HepG2 (cell line): ENCODE data around the gene TCF3. TPM values are rescaled to one million over a fixed set of nuclear protein-coding genes. Genes with fewer than 3 reads are reported as not detected.
A peak's percentile ranks its signal among the peaks of the same experiment; 100 is the strongest.

Experiments used
- ATAC-seq: fragments of 200-7000 bp; cut with Tn5 transposase; 3 replicates; pipeline ENCODE4 v1.9.1; 2020; ENCODE audit warnings: mild to moderate bottlenecking, moderate library complexity
- BruUV-seq: library from RNA; stranded (reverse); fragments of 400-500 nt; replicated peaks from 2 replicates; lab custom pipeline; 2021; lab: Mats Ljungman, UMichigan
- CTCF ChIA-PET: fragments of 300-600 bp; formaldehyde crosslinking; extraction: SDS; loops from one replicate; lab custom pipeline; 2021; ENCODE audit warnings: low total read pairs, inconsistent platforms, low intra/inter-chr PET ratio; lab: Yijun Ruan, JAX
- POLR2A ChIA-PET: fragments of 350-600 bp; sonication (Branson Sonifier 250); formaldehyde crosslinking; loops from one replicate; lab custom pipeline; 2020; ENCODE audit warnings: antibody characterized with exemption, inconsistent platforms; lab: Yijun Ruan, JAX
- DNase-seq: peaks from one replicate; pipeline ENCODE4 v3.0.0-alpha.2; 2015; ENCODE audit warnings: low spot score
- FAIRE-seq: peaks from 3 replicates; lab custom pipeline; 2011; peaks lifted over from hg19 to GRCh38; lab: Jason Lieb, UNC
- H2AFZ ChIP-seq: one replicate; pipeline ENCODE4 v1.6.1; 2011; ENCODE audit warnings: low read length, inconsistent platforms
- H3K27ac ChIP-seq: fragments of 300-600 bp; 3 replicates; pipeline ENCODE4 v1.8.0; 2011; ENCODE audit warnings: mixed run types, mild to moderate bottlenecking, mixed read lengths, low read length, inconsistent platforms; ENCODE audit not compliant: insufficient read depth; ENCODE audit errors: extremely low read length
- H3K27me3 ChIP-seq, 2 experiments: fragments of 200-600 bp in 1 of 2; 2 replicates in 1 of 2; 3 replicates in 1 of 2; pipeline versions ENCODE4 v1.6.0 to v1.8.0; 2011; ENCODE audit warnings: low read length in 2 of 2, mild to moderate bottlenecking in 2 of 2, moderate library complexity in 2 of 2, inconsistent platforms in 1 of 2; ENCODE audit not compliant: insufficient read depth in 2 of 2, control insufficient read depth in 1 of 2
- H3K36me3 ChIP-seq, 2 experiments: fragments of 200-600 bp in 1 of 2; replicated peaks in 1 of 2; 2 replicates in 1 of 2; 3 replicates in 1 of 2; pipeline versions ENCODE4 v1.5.1 to v1.8.0; 2011; ENCODE audit warnings: low read length in 2 of 2, inconsistent platforms in 1 of 2; ENCODE audit not compliant: insufficient read depth in 2 of 2, control insufficient read depth in 1 of 2
- H3K4me1 ChIP-seq: 2 replicates; pipeline ENCODE4 v1.5.1; 2012; ENCODE audit warnings: low read length, inconsistent platforms; ENCODE audit not compliant: insufficient read depth
- H3K4me2 ChIP-seq: 2 replicates; pipeline ENCODE4 v1.6.0; 2011; ENCODE audit warnings: low read depth, low read length, inconsistent platforms
- H3K4me3 ChIP-seq, 3 experiments: fragments of 200-600 bp in 1 of 3; sonication (generic), shearing (Covaris generic) in 1 of 3; replicated peaks in 1 of 3; 2 replicates each; pipeline ENCODE4 v1.5.1; 2011 to 2016; ENCODE audit warnings: low read length in 3 of 3, inconsistent platforms in 2 of 3, low read depth in 2 of 3, mild to moderate bottlenecking in 2 of 3, control low read depth in 1 of 3, mixed read lengths in 1 of 3; ENCODE audit not compliant: insufficient read depth in 1 of 3
- H3K79me2 ChIP-seq: one replicate; pipeline ENCODE4 v1.6.1; 2011; ENCODE audit warnings: low read length, inconsistent platforms; ENCODE audit not compliant: insufficient read depth
- H3K9ac ChIP-seq: 2 replicates; pipeline ENCODE4 v1.6.0; 2011; ENCODE audit warnings: mild to moderate bottlenecking, low read depth, low read length, inconsistent platforms; ENCODE audit not compliant: insufficient read depth
- H3K9me3 ChIP-seq: 2 replicates; pipeline ENCODE4 v1.5.1; 2012; ENCODE audit warnings: mild to moderate bottlenecking, low read length
- H4K20me1 ChIP-seq: 2 replicates; pipeline ENCODE4 v1.6.0; 2011; ENCODE audit warnings: inconsistent platforms, mild to moderate bottlenecking, low read length, moderate library complexity; ENCODE audit not compliant: insufficient read depth
- EEA1 ChIP-seq: sonication (generic); formaldehyde crosslinking; IDR thresholded peaks from 2 replicates; pipeline ENCODE4 v1.5.1; 2020; ENCODE audit warnings: mild to moderate bottlenecking, missing genetic modification reagents, borderline replicate concordance
- IKZF4 ChIP-seq: sonication (generic); formaldehyde crosslinking; IDR thresholded peaks from 2 replicates; pipeline ENCODE4 v1.5.1; 2020; ENCODE audit warnings: borderline replicate concordance, mild to moderate bottlenecking, low read depth, missing genetic modification reagents; ENCODE audit errors: not compliant biosample characterization
- MEIS1 ChIP-seq: sonication (generic); formaldehyde crosslinking; IDR thresholded peaks from 2 replicates; pipeline ENCODE4 v1.9.0; 2021; ENCODE audit warnings: mild to moderate bottlenecking, missing genetic modification reagents, moderate library complexity, borderline replicate concordance
- PLRG1 ChIP-seq: fragments of 450-650 bp; conservative IDR thresholded peaks from 2 replicates; pipeline ENCODE4 v1.6.1; 2016
- RFXAP ChIP-seq: sonication (generic); formaldehyde crosslinking; IDR thresholded peaks from 2 replicates; pipeline ENCODE4 v1.4.0; 2020; ENCODE audit warnings: missing genetic modification reagents, borderline replicate concordance
- SMARCC2 ChIP-seq: fragments of 450-650 bp; IDR thresholded peaks from 2 replicates; pipeline ENCODE4 v1.6.1; 2017; ENCODE audit warnings: antibody characterized with exemption, mild to moderate bottlenecking
- ZNF274 ChIP-seq: sonication (generic); formaldehyde crosslinking; IDR thresholded peaks from 2 replicates; pipeline ENCODE4 v1.5.1; 2020; ENCODE audit warnings: mild to moderate bottlenecking, missing genetic modification reagents
- ZNF615 ChIP-seq: sonication (generic); formaldehyde crosslinking; IDR thresholded peaks from 2 replicates; pipeline ENCODE4 v1.5.0; 2020; ENCODE audit warnings: mild to moderate bottlenecking, missing genetic modification reagents, borderline replicate concordance
- ZNF687 ChIP-seq: sonication (generic); formaldehyde crosslinking; IDR thresholded peaks from 2 replicates; pipeline ENCODE4 v1.5.1; 2020; ENCODE audit warnings: mild to moderate bottlenecking, missing genetic modification reagents, moderate library complexity
- WGBS: methylation state at CpG from one replicate; pipeline ENCODE4 v1.1.6; 2017; ENCODE audit warnings: low lambda C conversion rate; 5-methylcytosine and 5-hydroxymethylcytosine counted together
- in situ Hi-C: cut with HindIII; loops from 2 replicates; pipeline ENCODE4 v1.10.0; 2017; ENCODE audit warnings: low pct_unique_long_range_greater_than_20kb; ENCODE audit not compliant: extremely low pct_ligation_motif_present
- intact Hi-C: fragments of 100-400 bp; cut with micrococcal nuclease; formaldehyde crosslinking; loops from one replicate; pipeline ENCODE4 v1.10.0; 2022; ENCODE audit not compliant: unreplicated experiment
- polyA plus RNA-seq, 8 experiments: library from polyadenylated mRNA; depleted of rRNA in 3 of 8; stranded (reverse) in 7 of 8; unstranded in 1 of 8; fragments of >200 nt; fragmentation: Illumina TruSeq in 4 of 8; extraction: Trizol in 4 of 8; gene quantifications; 2 replicates each; pipeline versions ENCODE4 v1.2.1 to v1.2.3, GENCODE V29; 2011 to 2016; ENCODE audit warnings: low read depth in 4 of 8, missing spikeins in 1 of 8, mixed read lengths in 1 of 8; ENCODE audit not compliant: insufficient read depth in 1 of 8
- total RNA-seq, 5 experiments: library from RNA; depleted of rRNA; stranded (reverse); fragments of >200 nt; fragmentation: Illumina TruSeq; extraction: Trizol; gene quantifications; 2 replicates each; pipeline ENCODE4 v1.2.3, GENCODE V29; 2016; ENCODE audit warnings: low read depth in 1 of 5

TCF3 gene
- total and polyA plus RNA-seq, 2 of the 13 experiments (the other 11 are each of a cell fraction or from before 2014, with no cell fraction given), result 51.4 to 53.2 TPM

- H3K9ac ChIP-seq, result no peak overlapping the region
- H3K4me1 ChIP-seq, result peaks cover 9% of the 10 kb centered on the region
- TSS peak; percentile 57 for BruUV-seq
- H3K79me2 ChIP-seq, result no peaks in the 10 kb centered on the region
- no peaks in the 10 kb centered on the region for H3K27me3 ChIP-seq
- peaks cover 26 to 38% of the 10 kb centered on the region in 2 experiments; a peak in 4 of 5 replicates for H3K36me3 ChIP-seq
- ChIA-PET POLR2A (no interaction called here), CTCF (no interaction called here)
- intact Hi-C loops (no loop called here), in situ Hi-C loops (no loop called here)
- no peak overlapping the region for H3K4me3 ChIP-seq
- no peaks in the 10 kb centered on the region for H3K9me3 ChIP-seq
- ATAC-seq, result no peak
- H3K27ac ChIP-seq, result no peak overlapping the region
- H4K20me1 ChIP-seq, result no peaks in the 10 kb centered on the region
- whole genome bisulfite sequencing, result over 99% methylated on average over 9 of the region's 15 CpGs
- TF ChIP-seq ZNF274 (CRISPR knock-in tag) (no peak), IKZF4 (no peak), MEIS1 (no peak), ZNF615 (CRISPR knock-in tag) (no peak), ZNF687 (CRISPR knock-in tag) (no peak), RFXAP (CRISPR knock-in tag) (no peak), EEA1 (no peak), SMARCC2 (no peak), PLRG1 (no peak)
- H3K4me2 ChIP-seq, result no peak overlapping the region
- no peak overlapping the region for H2AFZ ChIP-seq
- DNase-seq, result no peak
- FAIRE-seq, result no peak
These were observed 41.1 kb downstream of the TCF3 start for GRCh38 chr19:1611353-1611752.
